Measurements from ENCODE around the gene RPTOR. TPM values are rescaled to one million over a fixed set of nuclear protein-coding genes. Genes with fewer than 3 reads are reported as not detected.

RPTOR gene
- total RNA-seq, 1 donor from 2014 or later, result 65.9 TPM

DNA sequence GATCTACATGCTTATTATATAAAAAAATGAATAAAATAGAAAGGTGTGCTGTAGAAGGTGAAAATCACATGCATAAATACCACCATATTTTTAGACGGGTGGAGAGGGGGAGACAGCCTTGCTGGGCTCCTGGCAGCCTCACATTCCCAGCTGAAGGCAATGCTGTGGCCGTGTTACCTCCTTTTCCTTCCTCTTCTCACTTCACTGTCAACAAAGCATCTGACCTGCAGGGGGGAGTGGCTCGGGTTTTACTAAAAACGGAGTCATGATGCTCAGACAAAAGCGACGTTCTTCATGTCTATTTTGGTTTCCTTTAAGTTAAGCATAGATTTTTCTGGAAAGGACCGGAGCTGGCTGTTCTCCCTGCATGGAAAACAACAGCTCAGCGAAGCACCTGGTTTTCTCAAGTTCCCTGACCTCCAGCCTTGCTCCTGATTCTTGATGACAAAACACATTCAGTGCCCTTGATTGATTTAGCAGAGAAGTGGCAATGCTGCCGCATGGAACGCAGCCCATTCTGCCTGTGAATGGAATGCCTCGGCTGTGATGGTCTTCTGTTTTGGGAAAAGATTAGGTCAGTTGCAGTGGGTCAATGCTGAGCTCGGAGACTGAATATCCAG, 5.5 kb upstream of the RPTOR start:
- Mint-ChIP-seq H3K27me3 (peaks cover 9% of the 10 kb centered on the region), H3K4me1 (peaks cover 5% of the 10 kb centered on the region), H3K36me3 (ENCODE audit: low read depth) (no peaks in the 10 kb centered on the region), H3K4me3 (no peak overlapping the region), H3K9me3 (no peaks in the 10 kb centered on the region), H3K27ac (no peak overlapping the region)
- no peak for TF ChIP-seq CTCF (IDR thresholded peaks at IDR 0.05)
- DNase-seq (no peak), ATAC-seq (ENCODE audit: low read depth) (no peak)
- intact Hi-C loops (cut with micrococcal nuclease), result no loop called here
- ChIA-PET POLR2A (no interaction called here), CTCF (no interaction called here)

DNA sequence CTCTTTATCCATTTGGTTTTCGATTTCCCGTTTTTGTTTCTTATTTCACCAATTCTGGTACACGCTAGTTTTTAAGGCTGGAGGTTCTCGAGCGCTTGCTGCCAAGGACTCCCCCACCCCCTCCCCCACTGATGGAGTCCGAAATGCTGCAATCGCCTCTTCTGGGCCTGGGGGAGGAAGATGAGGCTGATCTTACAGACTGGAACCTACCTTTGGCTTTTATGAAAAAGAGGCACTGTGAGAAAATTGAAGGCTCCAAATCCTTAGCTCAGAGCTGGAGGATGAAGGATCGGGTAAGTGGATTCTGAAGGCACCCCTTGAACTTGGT, 825 bp downstream of the RPTOR start:
- intact Hi-C loops (cut with micrococcal nuclease), result no loop called here
- no peak for TF ChIP-seq CTCF (IDR thresholded peaks at IDR 0.05)
- CTCF ChIA-PET, result no interaction called here
- Mint-ChIP-seq H3K4me3 (peak overlapping the region; percentile 96), H3K27me3 (peaks cover 9% of the 10 kb centered on the region), H3K27ac (no peak overlapping the region), H3K4me1 (peaks cover 26% of the 10 kb centered on the region), H3K36me3 (ENCODE audit: low read depth) (peaks cover 12% of the 10 kb centered on the region), H3K9me3 (no peaks in the 10 kb centered on the region)
- POLR2A ChIA-PET, result interaction anchor here (3.1 kb wide), 1 partner anchor 91 kb away, joined by 23 read pairs; no protein-coding TSS in a partner anchor
- no peak for DNase-seq
- ATAC-seq (ENCODE audit: low read depth), result no peak

- H3K4me3 Mint-ChIP-seq, result peak overlapping the region; percentile 35
- CTCF ChIA-PET, result no interaction called here
- POLR2A ChIA-PET, result interaction anchor here (0.6 to 3.1 kb wide), 2 partner anchors 91 to 400 kb away, joined by 4 to 23 read pairs; no protein-coding TSS in a partner anchor
- no peak for TF ChIP-seq CTCF (IDR thresholded peaks at IDR 0.05)
- H3K36me3 Mint-ChIP-seq (ENCODE audit: low read depth), result peaks cover 14% of the 10 kb centered on the region
- peaks cover 28% of the 10 kb centered on the region for H3K4me1 Mint-ChIP-seq
- H3K27ac Mint-ChIP-seq, result no peak overlapping the region
- no peak for DNase-seq
- H3K9me3 Mint-ChIP-seq, result no peaks in the 10 kb centered on the region
- intact Hi-C loops (cut with micrococcal nuclease), result no loop called here
- H3K27me3 Mint-ChIP-seq, result peaks cover 9% of the 10 kb centered on the region
- no peak for ATAC-seq (ENCODE audit: low read depth)
Observed at GRCh38 chr17:80546267-80546666, 1.6 kb downstream of the RPTOR start.

DNA sequence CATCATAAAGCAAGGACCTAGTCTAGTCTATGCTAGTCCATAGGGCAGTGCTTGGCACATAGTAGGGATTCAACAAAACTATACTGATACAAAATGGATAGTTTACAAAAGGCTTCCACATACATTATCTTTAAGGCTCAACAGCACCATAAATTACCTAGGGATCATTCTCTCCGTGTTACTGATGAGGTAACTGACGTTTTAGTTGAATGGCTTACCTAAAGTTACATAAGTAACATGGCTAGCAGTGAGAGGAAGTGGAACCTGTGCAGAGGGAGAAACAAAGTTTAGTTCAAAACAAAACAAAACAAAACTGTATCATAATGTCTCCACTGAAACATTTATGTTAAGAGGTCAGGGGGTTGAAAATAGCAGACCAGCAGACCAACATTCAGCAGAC, 7.9 kb downstream of the RPTOR start:
- Mint-ChIP-seq H3K36me3 (ENCODE audit: low read depth) (peaks cover 37% of the 10 kb centered on the region), H3K4me3 (no peak overlapping the region), H3K4me1 (peaks cover 11% of the 10 kb centered on the region), H3K9me3 (no peaks in the 10 kb centered on the region), H3K27ac (no peak overlapping the region), H3K27me3 (no peaks in the 10 kb centered on the region)
- ATAC-seq (ENCODE audit: low read depth) (no peak), DNase-seq (no peak)
- intact Hi-C loops (cut with micrococcal nuclease), result no loop called here
- ChIA-PET POLR2A (interaction anchor here (0.7 kb wide), 1 partner anchor 243 kb away, joined by 3 read pairs; no protein-coding TSS in a partner anchor), CTCF (no interaction called here)
- no peak for TF ChIP-seq CTCF (IDR thresholded peaks at IDR 0.05)

DNA sequence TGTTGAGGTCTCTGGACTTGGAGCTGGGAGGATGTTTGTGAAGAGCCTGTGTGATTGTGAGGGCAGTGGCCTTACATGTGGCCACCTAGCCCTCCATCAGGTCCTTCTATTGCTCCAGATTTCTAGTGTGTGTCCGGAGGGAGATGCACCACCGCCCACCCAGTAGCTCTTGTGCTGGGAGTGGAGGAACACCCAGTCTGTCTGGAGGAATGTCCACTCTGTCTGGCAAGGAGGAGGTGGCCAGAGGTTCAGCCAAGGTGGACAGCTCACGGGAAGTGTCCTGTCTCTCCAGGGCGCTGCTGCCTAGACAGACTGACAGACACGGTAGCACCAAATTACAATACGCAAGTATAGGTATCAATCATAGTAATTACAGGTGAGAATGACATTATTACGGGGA, 10.6 kb downstream of the RPTOR start:
- no peaks in the 10 kb centered on the region for H3K9me3 Mint-ChIP-seq
- CTCF ChIA-PET, result no interaction called here
- ATAC-seq (ENCODE audit: low read depth) (no peak), DNase-seq (no peak)
- no peak overlapping the region for H3K27ac Mint-ChIP-seq
- H3K4me3 Mint-ChIP-seq, result no peak overlapping the region
- no peaks in the 10 kb centered on the region for H3K27me3 Mint-ChIP-seq
- intact Hi-C loops (cut with micrococcal nuclease), result no loop called here
- peaks cover 8% of the 10 kb centered on the region for H3K4me1 Mint-ChIP-seq
- POLR2A ChIA-PET, result no interaction called here
- peaks cover 41% of the 10 kb centered on the region for H3K36me3 Mint-ChIP-seq (ENCODE audit: low read depth)
- TF ChIP-seq CTCF (IDR thresholded peaks at IDR 0.05), result no peak
